ENCODE measurements around the gene BCL2.

The BCL2 gene

GRCh38 chr18:63159590-63159989 lies 160.0 kb downstream of the BCL2 start:
- peak overlapping the region; percentile 76 for H3K4me3 ChIP-seq (ENCODE audit: low read depth, low read length)
- DNase-seq (ENCODE audit: low read depth), result peak; percentile 86
- no peak for TF ChIP-seq CTCF (IDR thresholded peaks at IDR 0.05; ENCODE audit: insufficient read depth, low read depth, low read length, missing control alignments)

GRCh38 chr18:63158676-63159291 lies 160.8 kb downstream of the BCL2 start:
- DNase-seq (ENCODE audit: low read depth), result peak; percentile 92
- TF ChIP-seq CTCF (IDR thresholded peaks at IDR 0.05; ENCODE audit: insufficient read depth, low read depth, low read length, missing control alignments), result peak; percentile 8
- peak overlapping the region; percentile 76 for H3K4me3 ChIP-seq (ENCODE audit: low read depth, low read length)

- DNase-seq (ENCODE audit: low read depth), result peak; percentile 71
- no peak for TF ChIP-seq CTCF (IDR thresholded peaks at IDR 0.05; ENCODE audit: insufficient read depth, low read depth, low read length, missing control alignments)
- peak overlapping the region; percentile 76 for H3K4me3 ChIP-seq (ENCODE audit: low read depth, low read length)
These were observed 161.4 kb downstream of the BCL2 start for GRCh38 chr18:63158012-63158631.

- H3K4me3 ChIP-seq (ENCODE audit: low read depth, low read length), result peak overlapping the region; percentile 76
- TF ChIP-seq CTCF (IDR thresholded peaks at IDR 0.05; ENCODE audit: insufficient read depth, low read depth, low read length, missing control alignments), result no peak
- peak; percentile 91 for DNase-seq (ENCODE audit: low read depth)
These were observed 162.1 kb downstream of the BCL2 start for GRCh38 chr18:63157293-63158011.

- DNase-seq (ENCODE audit: low read depth), result peak; percentile 53
- H3K4me3 ChIP-seq (ENCODE audit: low read depth, low read length), result peak overlapping the region; percentile 76
- no peak for TF ChIP-seq CTCF (IDR thresholded peaks at IDR 0.05; ENCODE audit: insufficient read depth, low read depth, low read length, missing control alignments)
These were observed 163.4 kb downstream of the BCL2 start for GRCh38 chr18:63155910-63156773.

- DNase-seq (ENCODE audit: low read depth), result peak; percentile 94
- H3K4me3 ChIP-seq (ENCODE audit: low read depth, low read length), result peak overlapping the region; percentile 76
- TF ChIP-seq CTCF (IDR thresholded peaks at IDR 0.05; ENCODE audit: insufficient read depth, low read depth, low read length, missing control alignments), result peak; percentile 98
These were observed 164.3 kb downstream of the BCL2 start for GRCh38 chr18:63155169-63155852.
